ENCODE results near the gene DYNLL1.

GRCh38 chr12:120497524-120498150, 1.7 kb downstream of the DYNLL1 start:
- peak in 1 of 2 donors; percentile 4 for TF ChIP-seq CTCF (conservative IDR thresholded peaks at IDR 0.05 in 1 of 2, IDR thresholded peaks at IDR 0.05 in 1 of 2; ENCODE audit: low read depth in 1 of 2, low read length in 2 of 2)
- no peak for TF ChIP-seq EZH2 (IDR thresholded peaks at IDR 0.05; ENCODE audit: low read length, missing control alignments)

All from fibroblast of lung (primary cell).